Neural cell (in vitro differentiated cells): ENCODE results near the gene HLTF. TPM values are rescaled to one million over a fixed set of nuclear protein-coding genes. Genes with fewer than 3 reads are reported as not detected.

ENCODE experiments used
- H2AFZ ChIP-seq: fragments of 200-600, 300-800 bp; sonication (generic), shearing (Covaris generic); 2 replicates; pipeline ENCODE4 v1.6.0; 2014; ENCODE audit warnings: low read depth, mild to moderate bottlenecking, antibody characterized with exemption, low read length, moderate library complexity
- H3F3A ChIP-seq: fragments of 200-600 bp; shearing (Covaris generic); 2 replicates; pipeline ENCODE4 v1.6.1; 2016; ENCODE audit warnings: mild to moderate bottlenecking, moderate library complexity, mixed read lengths, antibody characterized with exemption, low read length; ENCODE audit not compliant: insufficient read depth, poor library complexity, severe bottlenecking
- H3K27ac ChIP-seq: fragments of 200-600, 300-800 bp; sonication (generic), shearing (Covaris generic); 2 replicates; pipeline ENCODE4 v1.5.1; 2014; ENCODE audit warnings: mild to moderate bottlenecking, low read length, moderate library complexity
- H3K27me3 ChIP-seq: fragments of 300-800, 200-600 bp; sonication (generic), shearing (Covaris generic); 2 replicates; pipeline ENCODE4 v1.6.0; 2014; ENCODE audit warnings: mild to moderate bottlenecking, low read depth, low read length, moderate library complexity; ENCODE audit not compliant: insufficient read depth
- H3K36me3 ChIP-seq: fragments of 300-800, 200-600 bp; sonication (generic), shearing (Covaris generic); 2 replicates; pipeline ENCODE4 v1.5.1; 2014; ENCODE audit warnings: mild to moderate bottlenecking, antibody characterized with exemption, low read length, moderate library complexity; ENCODE audit not compliant: insufficient read depth
- H3K4me2 ChIP-seq: fragments of 300-800, 200-600 bp; sonication (generic), shearing (Covaris generic); 2 replicates; pipeline ENCODE4 v1.6.0; 2014; ENCODE audit warnings: mild to moderate bottlenecking, low read length
- H3K4me3 ChIP-seq: fragments of 300-800, 200-600 bp; sonication (generic), shearing (Covaris generic); 2 replicates; pipeline ENCODE4 v1.5.1; 2014; ENCODE audit warnings: mild to moderate bottlenecking, low read length, moderate library complexity
- H3K79me2 ChIP-seq: fragments of 200-600 bp; shearing (Covaris generic); replicated peaks from 2 replicates; pipeline ENCODE4 v1.6.0; 2014; ENCODE audit warnings: mild to moderate bottlenecking, low read length, moderate library complexity; ENCODE audit not compliant: insufficient read depth
- H3K9ac ChIP-seq: fragments of 300-800, 200-600 bp; sonication (generic), shearing (Covaris generic); 2 replicates; pipeline ENCODE4 v1.6.1; 2016; ENCODE audit warnings: mild to moderate bottlenecking, low read length, mixed read lengths
- H3K9me2 ChIP-seq: fragments of 200-600 bp; shearing (Covaris generic); 2 replicates; pipeline ENCODE4 v1.6.1; 2016; ENCODE audit warnings: mild to moderate bottlenecking, low read length, mixed read lengths; ENCODE audit not compliant: insufficient read depth
- H3K9me3 ChIP-seq: fragments of 200-600, 300-800 bp; sonication (generic), shearing (Covaris generic); 2 replicates; pipeline ENCODE4 v1.6.1; 2016; ENCODE audit warnings: mild to moderate bottlenecking, mixed run types, low read length, moderate library complexity, mixed read lengths
- H4K20me1 ChIP-seq: fragments of 200-600 bp; shearing (Covaris generic); 2 replicates; pipeline ENCODE4 v1.6.1; 2016; ENCODE audit warnings: mild to moderate bottlenecking, mixed run types; ENCODE audit not compliant: insufficient read depth
- CTCF ChIP-seq: fragments of 450-650 bp; IDR thresholded peaks from 2 replicates; pipeline ENCODE4 v1.5.1; 2014; ENCODE audit warnings: antibody characterized with exemption, mild to moderate bottlenecking, moderate library complexity; ENCODE audit not compliant: poor library complexity, severe bottlenecking
- EP300 ChIP-seq: fragments of 450-650 bp; conservative IDR thresholded peaks from 2 replicates; pipeline ENCODE4 v1.6.1; 2014; ENCODE audit warnings: antibody characterized with exemption, mild to moderate bottlenecking, moderate library complexity; ENCODE audit not compliant: poor library complexity, severe bottlenecking
- EZH2 ChIP-seq: fragments of 200-600, 300-800 bp; shearing (Covaris generic), sonication (generic); IDR thresholded peaks from 2 replicates; pipeline ENCODE4 v1.6.1; 2014; ENCODE audit warnings: antibody characterized with exemption, low read length, borderline replicate concordance, mild to moderate bottlenecking; ENCODE audit not compliant: insufficient read depth, poor library complexity, severe bottlenecking
- MXI1 ChIP-seq: fragments of 450-650 bp; conservative IDR thresholded peaks from 2 replicates; pipeline ENCODE4 v1.6.1; 2014; ENCODE audit warnings: antibody characterized with exemption, mild to moderate bottlenecking; ENCODE audit not compliant: poor library complexity, severe bottlenecking
- POLR2AphosphoS5 ChIP-seq: IDR thresholded peaks from 2 replicates; pipeline ENCODE4 v1.6.1; 2012
- RAD21 ChIP-seq: fragments of 450-650 bp; conservative IDR thresholded peaks from 2 replicates; pipeline ENCODE4 v1.6.1; 2014; ENCODE audit warnings: antibody characterized with exemption, mild to moderate bottlenecking, moderate library complexity
- REST ChIP-seq: IDR thresholded peaks from 2 replicates; pipeline ENCODE4 v1.6.1; 2012; ENCODE audit warnings: borderline replicate concordance
- SMC3 ChIP-seq: fragments of 450-650 bp; conservative IDR thresholded peaks from 2 replicates; pipeline ENCODE4 v1.6.1; 2014; ENCODE audit warnings: antibody characterized with exemption, mild to moderate bottlenecking, moderate library complexity; ENCODE audit not compliant: poor library complexity
- TAF1 ChIP-seq: IDR thresholded peaks from 2 replicates; pipeline ENCODE4 v1.6.1; 2012; ENCODE audit warnings: low read depth
- polyA plus RNA-seq: library from polyadenylated mRNA; depleted of rRNA; stranded (reverse); fragments of >200 nt; gene quantifications from 2 replicates; pipeline ENCODE4 v1.2.3, GENCODE V29; 2014

HLTF gene
- polyA plus RNA-seq, 1 donor from 2014 or later: 164 TPM

- Histone ChIP-seq H2AFZ (no peak overlapping the region), H3K9ac (no peak overlapping the region), H3K9me3 (no peaks in the 10 kb centered on the region), H4K20me1 (no peaks in the 10 kb centered on the region), H3K27me3 (no peaks in the 10 kb centered on the region), H3K79me2 (no peaks in the 10 kb centered on the region), H3K4me2 (no peak overlapping the region), H3K4me3 (no peak overlapping the region), H3K9me2 (no peaks in the 10 kb centered on the region), H3F3A (no peaks in the 10 kb centered on the region), H3K27ac (no peak overlapping the region), H3K36me3 (peaks cover 4% of the 10 kb centered on the region)
- no peak for TF ChIP-seq CTCF
- no peak for TF ChIP-seq REST
- no peak for TF ChIP-seq RAD21
- no peak for TF ChIP-seq EP300
- no peak for TF ChIP-seq TAF1
- no peak for TF ChIP-seq SMC3
- TF ChIP-seq MXI1: no peak
- no peak for TF ChIP-seq POLR2AphosphoS5
- no peak for TF ChIP-seq EZH2
Observed at GRCh38 chr3:149038322-149038721, 48.0 kb downstream of the HLTF start.

GRCh38 chr3:149037684-149038083, 48.6 kb downstream of the HLTF start:
- Histone ChIP-seq H3K27me3 (no peaks in the 10 kb centered on the region), H3K4me3 (no peak overlapping the region), H3K36me3 (peaks cover 4% of the 10 kb centered on the region), H2AFZ (no peak overlapping the region), H3K9me3 (no peaks in the 10 kb centered on the region), H3K9ac (no peak overlapping the region), H4K20me1 (no peaks in the 10 kb centered on the region), H3K27ac (no peak overlapping the region), H3K4me2 (no peak overlapping the region), H3K9me2 (no peaks in the 10 kb centered on the region), H3F3A (no peaks in the 10 kb centered on the region), H3K79me2 (no peaks in the 10 kb centered on the region)
- no peak for TF ChIP-seq CTCF
